GM12865 (cell line): ENCODE data around the gene TMEM184B.
"Not testable (repeated sequence)": the region's sequence is repeated elsewhere in the genome, so short reads cannot be mapped to it uniquely, and the experiment has no call there.

Source experiments
- DNase-seq: peaks from one replicate; pipeline ENCODE4 v3.0.0; 2010; ENCODE audit warnings: low read depth
- H3K4me3 ChIP-seq: 2 replicates; pipeline ENCODE4 v1.5.1; 2011; ENCODE audit warnings: mild to moderate bottlenecking, low read depth, low read length, control low read depth
- TF ChIP-seq, protein P1 (sequence below): IDR thresholded peaks from 2 replicates; pipeline ENCODE4 v1.5.1; 2011; ENCODE audit warnings: low read length, control low read depth, low read depth, inconsistent platforms; ENCODE audit not compliant: insufficient read depth; ENCODE audit errors: missing control alignments

TMEM184B gene

DNA sequence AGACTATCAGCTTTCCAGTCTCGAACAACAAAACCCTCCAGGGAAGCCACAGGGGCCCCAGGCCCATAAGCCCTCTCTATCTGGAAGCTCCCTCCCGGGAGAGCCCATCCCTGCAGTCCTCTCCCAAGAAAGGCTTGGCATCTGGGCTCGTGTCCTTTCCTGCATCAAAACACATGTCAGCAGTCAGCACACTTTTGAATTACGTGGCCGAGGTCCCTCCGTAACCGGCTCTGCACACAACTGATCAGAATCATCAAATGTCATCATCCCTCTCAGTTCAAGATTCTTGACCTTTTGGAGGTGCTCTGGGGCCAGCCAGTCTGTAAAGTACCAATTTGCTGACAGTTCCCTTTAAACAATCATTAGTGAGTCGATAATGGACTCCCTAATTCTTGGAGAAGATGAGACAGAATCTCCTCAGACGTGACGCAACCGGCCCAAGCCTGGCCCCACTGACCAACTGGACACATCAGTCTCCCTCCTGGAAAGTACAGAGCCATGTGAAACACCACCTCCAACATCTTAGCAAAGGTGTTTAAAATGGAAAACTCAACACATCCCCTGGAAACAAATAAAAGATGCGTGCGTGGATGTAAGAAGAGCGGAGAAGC lies 37.5 kb downstream of the TMEM184B start:
- no peak overlapping the region for H3K4me3 ChIP-seq
- DNase-seq = no peak
- TF ChIP-seq, protein P1, sequence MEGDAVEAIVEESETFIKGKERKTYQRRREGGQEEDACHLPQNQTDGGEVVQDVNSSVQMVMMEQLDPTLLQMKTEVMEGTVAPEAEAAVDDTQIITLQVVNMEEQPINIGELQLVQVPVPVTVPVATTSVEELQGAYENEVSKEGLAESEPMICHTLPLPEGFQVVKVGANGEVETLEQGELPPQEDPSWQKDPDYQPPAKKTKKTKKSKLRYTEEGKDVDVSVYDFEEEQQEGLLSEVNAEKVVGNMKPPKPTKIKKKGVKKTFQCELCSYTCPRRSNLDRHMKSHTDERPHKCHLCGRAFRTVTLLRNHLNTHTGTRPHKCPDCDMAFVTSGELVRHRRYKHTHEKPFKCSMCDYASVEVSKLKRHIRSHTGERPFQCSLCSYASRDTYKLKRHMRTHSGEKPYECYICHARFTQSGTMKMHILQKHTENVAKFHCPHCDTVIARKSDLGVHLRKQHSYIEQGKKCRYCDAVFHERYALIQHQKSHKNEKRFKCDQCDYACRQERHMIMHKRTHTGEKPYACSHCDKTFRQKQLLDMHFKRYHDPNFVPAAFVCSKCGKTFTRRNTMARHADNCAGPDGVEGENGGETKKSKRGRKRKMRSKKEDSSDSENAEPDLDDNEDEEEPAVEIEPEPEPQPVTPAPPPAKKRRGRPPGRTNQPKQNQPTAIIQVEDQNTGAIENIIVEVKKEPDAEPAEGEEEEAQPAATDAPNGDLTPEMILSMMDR = no peak

DNA sequence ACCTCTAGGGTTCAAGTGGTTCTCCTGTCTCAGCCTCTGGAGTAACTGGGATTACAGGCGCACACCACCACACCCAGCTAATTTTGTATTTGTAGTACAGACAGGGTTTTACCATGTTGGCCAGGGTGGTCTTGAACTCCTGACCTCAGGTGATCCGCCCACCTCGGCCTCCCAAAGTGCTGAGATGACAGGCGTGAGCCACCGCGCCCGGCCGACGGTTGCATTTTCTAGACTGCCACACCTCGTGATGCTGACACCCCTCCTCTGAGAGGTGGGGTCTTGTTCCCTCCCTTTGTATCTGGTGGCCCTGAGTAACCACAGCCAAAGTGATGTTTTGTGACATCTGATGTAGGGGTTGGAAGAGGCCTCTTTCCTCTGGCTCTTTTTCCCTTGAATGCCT lies 39.0 kb downstream of the TMEM184B start:
- not testable (repeated sequence) for DNase-seq, H3K4me3 ChIP-seq

DNA sequence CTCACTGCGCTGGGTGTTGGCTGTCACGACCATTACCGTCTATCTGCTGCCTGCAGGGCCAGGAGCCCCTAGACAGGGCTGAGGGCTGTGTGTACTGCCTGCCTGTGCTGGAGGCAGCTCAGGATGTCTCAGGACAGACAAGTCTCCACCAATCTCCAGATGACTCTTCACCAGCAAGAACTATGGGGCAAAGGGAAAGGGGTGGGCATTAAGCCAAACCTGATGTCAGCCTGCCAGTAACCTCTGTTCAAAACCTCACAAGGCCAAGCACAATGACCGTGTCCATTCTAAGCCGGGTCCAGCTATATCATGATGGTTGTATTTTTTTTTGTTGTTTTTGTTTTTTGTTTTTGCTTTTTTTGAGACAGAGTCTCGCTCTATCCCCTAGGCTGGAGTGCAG lies 39.4 kb downstream of the TMEM184B start:
- no peak for DNase-seq
- TF ChIP-seq, protein P1 = no peak
- no peak overlapping the region for H3K4me3 ChIP-seq

DNA sequence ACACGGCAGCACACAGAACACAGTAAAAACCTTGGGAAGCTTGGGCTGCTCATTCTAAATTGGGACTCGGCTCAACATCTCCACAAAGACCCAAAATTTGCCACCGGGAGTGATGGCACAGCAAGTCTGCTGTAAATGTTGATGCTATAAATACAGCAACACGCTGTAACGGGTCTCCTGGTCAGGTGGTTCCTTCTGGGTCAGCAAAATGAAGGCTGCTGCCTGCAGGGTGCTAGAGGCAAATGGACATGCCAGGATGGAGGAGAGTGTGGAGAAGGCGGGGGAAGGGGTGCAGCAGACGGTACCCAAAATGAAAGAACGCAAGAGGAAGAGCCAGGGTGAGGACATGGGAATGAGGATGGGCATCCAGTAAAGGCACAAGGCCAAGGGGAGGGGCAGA lies 40.6 kb downstream of the TMEM184B start:
- H3K4me3 ChIP-seq = no peak overlapping the region
- TF ChIP-seq, protein P1 = no peak
- DNase-seq = no peak

DNA sequence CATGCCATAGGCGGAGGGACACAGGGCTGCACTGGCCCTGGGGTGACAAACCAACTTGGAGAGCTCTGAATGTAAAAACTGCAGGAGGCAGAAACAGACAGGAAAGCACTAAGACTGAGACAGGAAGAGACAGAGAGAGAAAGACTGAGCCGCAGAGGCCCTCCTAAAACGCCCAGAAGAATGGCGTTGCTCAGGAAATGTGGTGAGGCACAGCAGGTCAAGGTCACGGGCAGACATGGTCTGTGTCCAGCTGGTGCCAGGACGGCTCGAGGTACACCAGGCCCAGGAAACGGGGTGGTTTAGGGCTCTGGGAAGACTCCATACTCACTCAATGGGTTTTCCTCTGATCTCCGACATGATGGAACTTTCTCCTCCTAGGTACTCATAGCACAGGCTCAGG lies 41.9 kb downstream of the TMEM184B start:
- H3K4me3 ChIP-seq = no peak overlapping the region
- TF ChIP-seq, protein P1 = no peak
- no peak for DNase-seq

DNA sequence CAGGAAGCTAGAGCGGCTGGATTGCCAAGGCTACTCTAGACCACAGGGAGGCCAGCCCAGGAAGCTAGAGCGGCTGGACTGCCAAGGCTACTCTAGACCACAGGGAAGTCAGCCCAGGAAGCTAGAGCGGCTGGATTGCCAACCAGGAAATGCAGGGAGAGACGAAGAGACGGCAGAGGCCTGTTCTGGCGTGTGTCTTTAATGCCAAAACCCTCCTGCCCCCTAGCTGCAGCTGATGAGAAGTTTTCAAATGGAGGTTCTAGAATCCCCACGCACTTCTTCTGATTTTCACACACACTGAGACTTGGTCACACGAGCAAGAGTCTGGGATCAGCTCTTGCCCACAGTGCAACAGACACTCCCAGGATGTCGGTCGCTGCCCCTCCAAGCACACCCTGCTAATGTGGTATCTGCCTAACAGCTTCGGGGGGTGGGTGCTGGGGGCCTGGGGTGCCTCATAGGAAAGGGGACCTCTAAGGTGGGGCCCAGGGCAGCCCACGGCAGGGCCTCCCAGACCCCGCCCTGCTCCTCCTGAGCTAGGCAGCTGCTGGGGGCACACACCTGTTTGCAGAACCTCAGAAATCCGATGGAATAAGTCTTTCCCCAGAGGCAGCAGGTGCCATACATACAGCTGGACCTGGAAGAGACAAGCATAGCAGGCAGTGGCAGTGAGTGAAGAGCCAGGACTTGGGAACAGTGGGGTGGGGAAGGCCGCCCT lies 42.5 kb downstream of the TMEM184B start:
- no peak overlapping the region for H3K4me3 ChIP-seq
- TF ChIP-seq, protein P1 = peak; percentile 21
- no peak for DNase-seq

DNA sequence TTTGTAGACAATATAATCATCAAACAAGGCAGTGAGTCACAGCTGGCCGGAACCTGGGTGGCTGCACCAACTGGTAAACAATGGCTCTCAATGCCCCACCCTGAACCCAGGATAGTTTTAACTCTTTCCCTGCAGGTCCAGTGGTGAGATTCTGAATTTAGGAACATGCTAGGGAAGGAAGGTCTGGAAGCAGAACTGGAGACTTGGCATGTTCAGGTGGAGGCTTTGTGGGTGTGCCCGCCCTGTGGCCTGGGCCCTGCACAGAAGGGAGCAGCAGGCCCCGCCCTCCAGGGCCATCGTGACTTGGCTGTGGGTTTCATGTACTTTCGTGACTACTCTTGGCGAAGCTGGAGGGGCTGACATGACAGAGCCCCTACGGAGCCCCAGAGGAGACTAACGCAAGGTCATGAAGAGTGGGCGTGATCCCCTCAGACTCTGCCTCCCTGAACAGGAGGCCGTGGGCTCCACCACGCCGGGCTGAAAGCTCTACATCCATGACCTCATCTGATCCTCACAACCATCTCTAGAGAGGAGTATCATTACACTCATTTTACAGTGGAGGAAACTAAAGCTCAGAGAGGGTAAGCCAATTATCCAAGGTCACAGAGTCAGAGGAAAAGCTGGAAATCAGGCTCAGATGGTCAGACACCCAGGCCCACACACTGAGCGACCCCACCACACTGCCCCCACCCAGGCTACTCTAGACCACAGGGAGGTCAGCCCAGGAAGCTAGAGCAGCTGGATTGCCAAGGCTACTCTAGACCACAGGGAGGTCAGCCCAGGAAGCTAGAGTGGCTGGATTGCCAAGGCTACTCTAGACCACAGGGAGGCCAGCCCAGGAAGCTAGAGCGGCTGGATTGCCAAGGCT lies 43.7 kb downstream of the TMEM184B start:
- DNase-seq = no peak
- TF ChIP-seq, protein P1 = no peak
- no peak overlapping the region for H3K4me3 ChIP-seq
